Measurements from ENCODE around the gene ERC1.

- TF ChIP-seq POLR2A (IDR thresholded peaks at IDR 0.05) (no peak), EP300 (IDR thresholded peaks at IDR 0.05) (no peak)
- TF ChIP-seq, protein P1, sequence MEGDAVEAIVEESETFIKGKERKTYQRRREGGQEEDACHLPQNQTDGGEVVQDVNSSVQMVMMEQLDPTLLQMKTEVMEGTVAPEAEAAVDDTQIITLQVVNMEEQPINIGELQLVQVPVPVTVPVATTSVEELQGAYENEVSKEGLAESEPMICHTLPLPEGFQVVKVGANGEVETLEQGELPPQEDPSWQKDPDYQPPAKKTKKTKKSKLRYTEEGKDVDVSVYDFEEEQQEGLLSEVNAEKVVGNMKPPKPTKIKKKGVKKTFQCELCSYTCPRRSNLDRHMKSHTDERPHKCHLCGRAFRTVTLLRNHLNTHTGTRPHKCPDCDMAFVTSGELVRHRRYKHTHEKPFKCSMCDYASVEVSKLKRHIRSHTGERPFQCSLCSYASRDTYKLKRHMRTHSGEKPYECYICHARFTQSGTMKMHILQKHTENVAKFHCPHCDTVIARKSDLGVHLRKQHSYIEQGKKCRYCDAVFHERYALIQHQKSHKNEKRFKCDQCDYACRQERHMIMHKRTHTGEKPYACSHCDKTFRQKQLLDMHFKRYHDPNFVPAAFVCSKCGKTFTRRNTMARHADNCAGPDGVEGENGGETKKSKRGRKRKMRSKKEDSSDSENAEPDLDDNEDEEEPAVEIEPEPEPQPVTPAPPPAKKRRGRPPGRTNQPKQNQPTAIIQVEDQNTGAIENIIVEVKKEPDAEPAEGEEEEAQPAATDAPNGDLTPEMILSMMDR (IDR thresholded peaks at IDR 0.05): no peak
Observed at GRCh38 chr12:1497161-1497560, 506.1 kb downstream of the ERC1 start.

Measured in tibial nerve (tissue), 4 donors.